HL-60 (cell line): ENCODE measurements around the gene DAB2.
"Not testable (repeated sequence)": the region's sequence is repeated elsewhere in the genome, so short reads cannot be mapped to it uniquely, and the experiment has no call there.

ENCODE experiments used
- CTCF ChIP-seq: IDR thresholded peaks from one replicate; pipeline ENCODE4 v1.5.1; 2011; ENCODE audit warnings: low read length, control low read depth, inconsistent platforms; ENCODE audit not compliant: insufficient read depth
- POLR2AphosphoS5 ChIP-seq: IDR thresholded peaks from 2 replicates; pipeline ENCODE4 v1.6.1; 2012; ENCODE audit warnings: low read depth
- REST ChIP-seq: IDR thresholded peaks from 2 replicates; pipeline ENCODE4 v1.6.1; 2012; ENCODE audit warnings: low read depth; ENCODE audit not compliant: insufficient replicate concordance
- SPI1 ChIP-seq: IDR thresholded peaks from 2 replicates; pipeline ENCODE4 v1.6.1; 2012; ENCODE audit warnings: low read depth, mild to moderate bottlenecking, borderline replicate concordance

GRCh38 chr5:39402140-39402539, 22.6 kb downstream of the DAB2 start:
- TF ChIP-seq REST, CTCF, SPI1, POLR2AphosphoS5: not testable (repeated sequence)
